K562 (cell line): ENCODE results near the gene STRA6. TPM values are rescaled to one million over a fixed set of nuclear protein-coding genes. Genes with fewer than 3 reads are reported as not detected.

Experiments used
- ATAC-seq: fragments of 200-7000 bp; cut with Tn5 transposase; 3 replicates; pipeline ENCODE4 v1.9.1; 2020; ENCODE audit warnings: moderate library complexity
- BruUV-seq: library from RNA; stranded (reverse); fragments of 400-500 nt; replicated peaks from 2 replicates; lab custom pipeline; 2021; lab: Mats Ljungman, UMichigan
- CTCF ChIA-PET: fragments of 300-600 bp; formaldehyde crosslinking; extraction: SDS; loops from one replicate; lab custom pipeline; 2021; ENCODE audit warnings: low intra/inter-chr PET ratio; lab: Yijun Ruan, JAX
- POLR2A ChIA-PET: fragments of 300-600, 350-650 bp; sonication (Branson Sonifier 250); formaldehyde crosslinking; extraction: SDS; loops from one replicate; lab custom pipeline; 2021; ENCODE audit warnings: antibody characterized with exemption, inconsistent platforms; lab: Yijun Ruan, JAX
- DNase-seq, 4 experiments: peaks; one replicate each; pipeline versions ENCODE4 v3.0.0 to v3.0.0-alpha.2; 2011 to 2018; ENCODE audit warnings: low spot score in 3 of 4, mixed read lengths in 3 of 4; ENCODE audit errors: extremely low read depth in 1 of 4
- FAIRE-seq: peaks from 2 replicates; lab custom pipeline; 2011; peaks lifted over from hg19 to GRCh38; lab: Jason Lieb, UNC
- H2AFZ ChIP-seq: 2 replicates; pipeline ENCODE4 v1.6.0; 2011; ENCODE audit warnings: low read depth, low read length, control low read depth, inconsistent platforms
- H3K27ac ChIP-seq: fragments of 200-600 bp; 3 replicates; pipeline ENCODE4 v1.8.0; 2011; ENCODE audit warnings: low read depth, mild to moderate bottlenecking, control low read depth, inconsistent platforms, low read length, moderate library complexity, mixed read lengths; ENCODE audit errors: extremely low read depth
- H3K27me3 ChIP-seq, 2 experiments: fragments of 300-600 bp in 1 of 2; 2 replicates in 1 of 2; 3 replicates in 1 of 2; pipeline versions ENCODE4 v1.6.0 to v1.8.0; 2011; ENCODE audit warnings: inconsistent platforms in 2 of 2, low read length in 2 of 2, mild to moderate bottlenecking in 1 of 2, mixed read lengths in 1 of 2, moderate library complexity in 1 of 2; ENCODE audit not compliant: control insufficient read depth in 2 of 2, insufficient read depth in 2 of 2
- H3K36me3 ChIP-seq: fragments of 300-600 bp; 3 replicates; pipeline ENCODE4 v1.8.0; 2011; ENCODE audit warnings: mild to moderate bottlenecking, low read length, inconsistent platforms; ENCODE audit not compliant: control insufficient read depth, insufficient read depth
- H3K4me1 ChIP-seq, 2 experiments: fragments of 200-600 bp in 1 of 2; replicated peaks in 1 of 2; 2 replicates in 1 of 2; 3 replicates in 1 of 2; pipeline versions ENCODE4 v1.5.1 to v1.8.0; 2011; ENCODE audit warnings: inconsistent platforms in 2 of 2, low read length in 2 of 2, mild to moderate bottlenecking in 1 of 2, mixed read lengths in 1 of 2, moderate library complexity in 1 of 2; ENCODE audit not compliant: control insufficient read depth in 2 of 2, insufficient read depth in 2 of 2
- H3K4me2 ChIP-seq: 2 replicates; pipeline ENCODE4 v1.6.1; 2011; ENCODE audit warnings: low read length, control low read depth, inconsistent platforms, mixed read lengths; ENCODE audit not compliant: insufficient read depth
- H3K4me3 ChIP-seq: fragments of 200-600 bp; sonication (generic), shearing (Covaris generic); 2 replicates; pipeline ENCODE4 v1.5.1; 2016; ENCODE audit warnings: control low read depth, inconsistent platforms
- H3K79me2 ChIP-seq: fragments of 200-600 bp; 3 replicates; pipeline ENCODE4 v1.8.0; 2011; ENCODE audit warnings: low read length, inconsistent platforms; ENCODE audit not compliant: control insufficient read depth, insufficient read depth
- H3K9ac ChIP-seq, 2 experiments: 2 replicates each; pipeline versions ENCODE4 v1.6.0 to v1.6.1; 2011; ENCODE audit warnings: low read depth in 2 of 2, low read length in 2 of 2, control low read depth in 1 of 2, inconsistent platforms in 1 of 2, mild to moderate bottlenecking in 1 of 2, mixed read lengths in 1 of 2; ENCODE audit not compliant: insufficient read depth in 1 of 2
- H3K9me1 ChIP-seq: one replicate; pipeline ENCODE4 v1.6.0; 2011; ENCODE audit warnings: inconsistent platforms, mild to moderate bottlenecking, low read length, moderate library complexity; ENCODE audit not compliant: control insufficient read depth, insufficient read depth
- H3K9me3 ChIP-seq: replicated peaks from 2 replicates; pipeline ENCODE4 v1.5.1; 2011; ENCODE audit warnings: low read depth, low read length, inconsistent platforms; ENCODE audit not compliant: control insufficient read depth, insufficient read depth
- H4K20me1 ChIP-seq: replicated peaks from 2 replicates; pipeline ENCODE4 v1.6.1; 2011; ENCODE audit warnings: low read length, inconsistent platforms, mixed read lengths; ENCODE audit not compliant: control insufficient read depth, insufficient read depth
- BHLHE40 ChIP-seq: IDR thresholded peaks from 2 replicates; pipeline ENCODE4 v1.6.1; 2011; ENCODE audit warnings: low read length, improper control_type of control experiment
- CCAR2 ChIP-seq: fragments of 200-400 bp; formaldehyde crosslinking; IDR thresholded peaks from 2 replicates; pipeline ENCODE4 v1.6.1; 2017; ENCODE audit warnings: mild to moderate bottlenecking, low read depth, low read length
- HMG20B ChIP-seq: fragments of 250-450 bp; sonication (Bioruptor Pico); IDR thresholded peaks from 2 replicates; pipeline ENCODE4 v1.5.0; 2021; ENCODE audit warnings: mild to moderate bottlenecking
- ILF3 ChIP-seq: fragments of 450-650 bp; IDR thresholded peaks from 2 replicates; pipeline ENCODE4 v1.6.1; 2018; ENCODE audit warnings: antibody characterized with exemption, mild to moderate bottlenecking, moderate library complexity, borderline replicate concordance
- TAF9B ChIP-seq: fragments of 450-650 bp; IDR thresholded peaks from 2 replicates; pipeline ENCODE4 v1.6.1; 2018; ENCODE audit warnings: mild to moderate bottlenecking; ENCODE audit not compliant: partially characterized antibody
- ZKSCAN8 ChIP-seq: fragments of 200-800 bp; sonication (Bioruptor generic); IDR thresholded peaks from 2 replicates; pipeline ENCODE4 v1.6.1; 2016; ENCODE audit warnings: missing genetic modification characterization, missing compliant biosample characterization
- ZNF408 ChIP-seq: fragments of 250-450 bp; sonication (Bioruptor Pico); IDR thresholded peaks from 2 replicates; pipeline ENCODE4 v1.4.0; 2020; ENCODE audit warnings: low read depth, mild to moderate bottlenecking, moderate library complexity
- WGBS: fragments of 100-300 bp; shearing (Covaris generic); methylation state at CpG from one replicate; pipeline ENCODE4 v1.1.6; 2016; ENCODE audit warnings: low coverage, mixed read lengths; ENCODE audit not compliant: insufficient coverage; ENCODE audit errors: missing lambda C conversion rate; 5-methylcytosine and 5-hydroxymethylcytosine counted together
- in situ Hi-C: fragments of 300-500 bp; cut with MboI; formaldehyde crosslinking; loops from 4 replicates; pipeline ENCODE4 v1.15.0; 2018; ENCODE audit warnings: inconsistent platforms, mixed read lengths
- intact Hi-C: fragments of 100-400 bp; cut with micrococcal nuclease; formaldehyde crosslinking; loops from 2 replicates; pipeline ENCODE4 v1.14.2; 2022
- polyA plus RNA-seq, 8 experiments: library from polyadenylated mRNA; depleted of rRNA in 4 of 8; stranded (reverse) in 5 of 8; unstranded in 3 of 8; fragments of >200 nt; fragmentation: Nextera tagmentation in 2 of 8; fragmentation: Illumina TruSeq in 1 of 8; extraction: Ambion mirVana in 2 of 8; extraction: Trizol in 1 of 8; gene quantifications; 2 replicates each; pipeline versions ENCODE4 v1.2.1 to v1.2.3, GENCODE V29; 2011 to 2014; ENCODE audit warnings: inconsistent platforms in 1 of 8, missing spikeins in 1 of 8
- total RNA-seq, 7 experiments: library from RNA; depleted of rRNA in 6 of 7; stranded (reverse); fragments of >200 nt in 6 of 7; fragmentation: Illumina TruSeq in 2 of 7; extraction: Trizol in 2 of 7; gene quantifications; 2 replicates each; pipeline versions ENCODE4 v1.2.1 to v1.2.3, GENCODE V29; 2011 to 2021; ENCODE audit warnings: low replicate concordance in 1 of 7
- TF ChIP-seq, protein P1 (sequence below): IDR thresholded peaks from 2 replicates; pipeline ENCODE4 v1.6.1; 2016; ENCODE audit warnings: missing genetic modification characterization, missing compliant biosample characterization

The STRA6 gene
- total and polyA plus RNA-seq, 9 of the 15 experiments (the other 6 are each of a cell fraction or from before 2014, with no cell fraction given) = 0.04 to 2.0 (median 0.43) TPM; not detected in 2

DNA sequence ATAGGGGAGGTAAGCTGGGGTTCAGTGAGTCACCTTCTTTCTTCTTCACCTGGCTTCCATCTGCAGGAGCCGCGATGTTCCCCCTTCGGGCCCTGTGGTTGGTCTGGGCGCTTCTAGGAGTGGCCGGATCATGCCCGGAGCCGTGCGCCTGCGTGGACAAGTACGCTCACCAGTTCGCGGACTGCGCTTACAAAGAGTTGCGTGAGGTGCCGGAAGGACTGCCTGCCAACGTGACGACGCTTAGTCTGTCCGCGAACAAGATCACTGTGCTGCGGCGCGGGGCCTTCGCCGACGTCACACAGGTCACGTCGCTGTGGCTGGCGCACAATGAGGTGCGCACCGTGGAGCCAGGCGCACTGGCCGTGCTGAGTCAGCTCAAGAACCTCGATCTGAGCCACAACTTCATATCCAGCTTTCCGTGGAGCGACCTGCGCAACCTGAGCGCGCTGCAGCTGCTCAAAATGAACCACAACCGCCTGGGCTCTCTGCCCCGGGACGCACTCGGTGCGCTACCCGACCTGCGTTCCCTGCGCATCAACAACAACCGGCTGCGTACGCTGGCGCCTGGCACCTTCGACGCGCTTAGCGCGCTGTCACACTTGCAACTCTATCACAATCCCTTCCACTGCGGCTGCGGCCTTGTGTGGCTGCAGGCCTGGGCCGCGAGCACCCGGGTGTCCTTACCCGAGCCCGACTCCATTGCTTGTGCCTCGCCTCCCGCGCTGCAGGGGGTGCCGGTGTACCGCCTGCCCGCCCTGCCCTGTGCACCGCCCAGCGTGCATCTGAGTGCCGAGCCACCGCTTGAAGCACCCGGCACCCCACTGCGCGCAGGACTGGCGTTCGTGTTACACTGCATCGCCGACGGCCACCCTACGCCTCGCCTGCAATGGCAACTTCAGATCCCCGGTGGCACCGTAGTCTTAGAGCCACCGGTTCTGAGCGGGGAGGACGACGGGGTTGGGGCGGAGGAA lies 69.6 kb downstream of the STRA6 start:
- Histone ChIP-seq H4K20me1 (no peaks in the 10 kb centered on the region; the same call in 1 of the 2 replicates), H3K27ac (no peak overlapping the region), H3K36me3 (no peaks in the 10 kb centered on the region), H3K4me1 (peaks cover 0 to 25% of the 10 kb centered on the region in 2 experiments; a peak in 2 of 5 replicates), H2AFZ (no peak overlapping the region), H3K9me1 (no peaks in the 10 kb centered on the region), H3K4me3 (no peak overlapping the region), H3K9me3 (no peaks in the 10 kb centered on the region), H3K79me2 (no peaks in the 10 kb centered on the region), H3K4me2 (no peak overlapping the region), H3K9ac (no peak overlapping the region), H3K27me3 (peaks cover 51 to 64% of the 10 kb centered on the region in 2 experiments)
- TF ChIP-seq BHLHE40 (no peak), ILF3 (no peak), TAF9B (no peak), ZKSCAN8 (CRISPR knock-in tag) (no peak), ZNF408 (CRISPR knock-in tag) (no peak), HMG20B (CRISPR knock-in tag) (no peak), CCAR2 (no peak)
- TF ChIP-seq, protein P1, sequence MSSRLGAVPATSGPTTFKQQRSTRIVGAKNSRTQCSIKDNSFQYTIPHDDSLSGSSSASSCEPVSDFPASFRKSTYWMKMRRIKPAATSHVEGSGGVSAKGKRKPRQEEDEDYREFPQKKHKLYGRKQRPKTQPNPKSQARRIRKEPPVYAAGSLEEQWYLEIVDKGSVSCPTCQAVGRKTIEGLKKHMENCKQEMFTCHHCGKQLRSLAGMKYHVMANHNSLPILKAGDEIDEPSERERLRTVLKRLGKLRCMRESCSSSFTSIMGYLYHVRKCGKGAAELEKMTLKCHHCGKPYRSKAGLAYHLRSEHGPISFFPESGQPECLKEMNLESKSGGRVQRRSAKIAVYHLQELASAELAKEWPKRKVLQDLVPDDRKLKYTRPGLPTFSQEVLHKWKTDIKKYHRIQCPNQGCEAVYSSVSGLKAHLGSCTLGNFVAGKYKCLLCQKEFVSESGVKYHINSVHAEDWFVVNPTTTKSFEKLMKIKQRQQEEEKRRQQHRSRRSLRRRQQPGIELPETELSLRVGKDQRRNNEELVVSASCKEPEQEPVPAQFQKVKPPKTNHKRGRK (tag) = no peak
- intact Hi-C loops (no loop called here), in situ Hi-C loops (loop anchor here (25.0 kb wide), 1 partner anchor 1154 kb away; the partner anchor contains the start of gene GOLGA6D)
- ChIA-PET POLR2A (no interaction called here), CTCF (no interaction called here)
- no TSS peak for BruUV-seq
- ATAC-seq (no peak), FAIRE-seq (no peak), DNase-seq (no peak)
- WGBS = 62% methylated on average over 70 of the region's 90 CpGs
